GM12872 (cell line): ENCODE data around the gene FAM13A.
A peak's percentile ranks its signal among the peaks of the same experiment; 100 is the strongest.

ENCODE experiments used
- TF ChIP-seq, protein P1 (sequence below): IDR thresholded peaks from 3 replicates; pipeline ENCODE4 v1.5.1; 2011; ENCODE audit warnings: low read depth, mild to moderate bottlenecking, low read length, moderate library complexity; ENCODE audit not compliant: insufficient read depth

FAM13A gene

DNA sequence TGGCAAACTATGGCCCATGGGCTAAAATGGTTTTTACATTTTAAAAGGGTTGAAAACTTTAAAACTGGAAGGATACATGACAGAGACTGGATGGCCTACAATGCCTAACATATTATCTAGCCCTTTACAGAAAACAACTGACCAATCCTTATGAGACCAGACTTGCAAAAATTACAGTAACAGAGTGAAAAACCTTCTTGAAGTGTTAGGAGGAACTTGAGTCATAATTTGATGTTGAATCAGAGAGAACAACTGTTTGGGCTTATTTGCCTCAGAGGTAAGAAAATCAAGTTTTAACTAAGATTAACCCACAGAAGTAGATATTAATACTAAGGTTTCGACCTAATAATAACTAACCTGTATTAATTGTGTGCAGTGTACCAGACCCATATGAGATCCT is 347.0 kb downstream of the FAM13A start:
- TF ChIP-seq, protein P1, sequence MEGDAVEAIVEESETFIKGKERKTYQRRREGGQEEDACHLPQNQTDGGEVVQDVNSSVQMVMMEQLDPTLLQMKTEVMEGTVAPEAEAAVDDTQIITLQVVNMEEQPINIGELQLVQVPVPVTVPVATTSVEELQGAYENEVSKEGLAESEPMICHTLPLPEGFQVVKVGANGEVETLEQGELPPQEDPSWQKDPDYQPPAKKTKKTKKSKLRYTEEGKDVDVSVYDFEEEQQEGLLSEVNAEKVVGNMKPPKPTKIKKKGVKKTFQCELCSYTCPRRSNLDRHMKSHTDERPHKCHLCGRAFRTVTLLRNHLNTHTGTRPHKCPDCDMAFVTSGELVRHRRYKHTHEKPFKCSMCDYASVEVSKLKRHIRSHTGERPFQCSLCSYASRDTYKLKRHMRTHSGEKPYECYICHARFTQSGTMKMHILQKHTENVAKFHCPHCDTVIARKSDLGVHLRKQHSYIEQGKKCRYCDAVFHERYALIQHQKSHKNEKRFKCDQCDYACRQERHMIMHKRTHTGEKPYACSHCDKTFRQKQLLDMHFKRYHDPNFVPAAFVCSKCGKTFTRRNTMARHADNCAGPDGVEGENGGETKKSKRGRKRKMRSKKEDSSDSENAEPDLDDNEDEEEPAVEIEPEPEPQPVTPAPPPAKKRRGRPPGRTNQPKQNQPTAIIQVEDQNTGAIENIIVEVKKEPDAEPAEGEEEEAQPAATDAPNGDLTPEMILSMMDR = no peak

DNA sequence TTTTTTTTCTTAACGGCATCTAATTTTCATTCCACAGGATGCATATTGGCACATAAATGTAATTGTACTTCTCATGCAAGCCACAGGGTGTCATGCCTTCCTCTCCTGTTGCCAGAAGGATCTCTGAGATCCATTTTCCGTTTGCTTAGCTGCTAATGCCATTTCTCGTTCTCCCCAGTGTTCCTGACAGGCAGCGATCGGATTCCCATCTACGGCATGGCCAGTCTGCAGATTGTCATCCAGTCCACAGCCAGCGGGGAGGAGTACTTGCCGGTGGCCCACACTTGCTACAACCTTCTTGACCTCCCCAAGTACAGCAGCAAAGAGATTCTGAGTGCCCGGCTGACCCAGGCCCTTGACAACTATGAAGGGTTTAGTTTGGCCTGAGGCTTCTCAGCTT is 350.4 kb downstream of the FAM13A start:
- TF ChIP-seq, protein P1 = peak; percentile 35; the same call in 1 of the 3 replicates

DNA sequence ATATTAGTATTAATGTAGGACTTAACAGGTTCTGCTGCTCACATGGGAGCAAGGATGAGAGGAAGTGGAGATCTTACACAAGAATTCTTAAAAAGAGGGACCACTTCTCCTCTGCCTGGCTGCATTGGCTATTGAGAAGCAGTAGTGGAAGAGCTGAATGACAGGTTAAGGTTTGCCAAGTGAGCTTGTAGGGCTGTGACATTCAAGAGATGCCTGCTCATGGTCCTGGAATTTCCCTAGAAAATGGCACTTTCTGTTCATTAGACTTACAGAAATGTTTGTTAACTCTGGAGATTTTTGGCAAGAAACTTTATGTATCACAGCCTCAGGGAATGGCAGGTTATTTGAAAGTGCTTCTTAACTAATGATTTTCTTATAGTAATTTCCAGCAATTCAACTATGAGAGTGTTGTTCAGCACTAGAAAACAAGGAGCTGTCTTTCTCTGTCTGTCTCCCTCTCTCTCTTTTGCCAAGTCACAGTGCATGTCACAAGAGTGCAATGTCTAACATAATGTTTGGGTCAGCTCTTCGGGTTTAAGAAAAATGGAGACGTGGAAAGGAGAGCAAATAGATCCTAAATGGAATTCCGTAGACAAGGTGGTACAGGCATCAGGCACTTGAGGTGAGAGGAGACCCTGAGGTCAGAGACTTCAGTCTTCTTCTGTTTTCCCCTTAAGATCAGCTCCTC is 351.0 kb downstream of the FAM13A start:
- TF ChIP-seq, protein P1 = no peak

DNA sequence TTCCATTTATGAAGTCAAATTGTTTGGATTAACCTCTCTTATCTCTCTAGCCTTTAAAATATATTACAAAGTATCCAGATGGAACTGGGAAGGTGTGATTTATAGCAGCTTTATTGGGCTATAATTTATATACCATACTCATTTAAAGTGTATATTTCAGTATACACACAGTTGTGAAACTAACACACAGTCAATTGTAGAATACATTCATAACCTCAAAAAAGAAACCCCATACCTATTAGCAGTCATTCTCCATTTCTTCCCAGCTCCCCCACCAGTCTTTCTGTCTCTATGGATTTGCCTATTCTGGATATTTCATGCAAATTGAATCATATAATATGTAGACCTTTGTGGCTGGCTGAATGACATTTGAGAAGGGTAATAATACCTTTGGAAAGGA is 351.8 kb downstream of the FAM13A start:
- TF ChIP-seq, protein P1 = no peak

DNA sequence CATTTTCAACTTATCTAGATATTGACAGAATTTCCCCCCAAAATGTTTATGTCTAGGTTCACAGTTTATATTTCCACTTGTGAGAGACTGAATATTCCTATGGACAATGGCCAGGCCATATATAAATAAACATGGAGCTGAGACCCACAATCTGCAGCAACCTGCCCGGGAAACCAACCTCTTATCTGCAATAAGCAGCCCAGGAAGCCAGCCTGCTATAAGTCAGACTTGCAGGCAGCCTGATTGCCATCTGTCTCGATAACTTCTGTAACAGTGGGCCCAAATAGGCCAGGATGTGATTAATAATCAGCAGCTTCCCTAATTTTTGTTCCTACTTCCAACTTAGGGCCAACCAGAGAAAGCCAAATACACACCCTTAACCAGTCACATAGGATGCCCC is 354.2 kb downstream of the FAM13A start:
- TF ChIP-seq, protein P1 = no peak

DNA sequence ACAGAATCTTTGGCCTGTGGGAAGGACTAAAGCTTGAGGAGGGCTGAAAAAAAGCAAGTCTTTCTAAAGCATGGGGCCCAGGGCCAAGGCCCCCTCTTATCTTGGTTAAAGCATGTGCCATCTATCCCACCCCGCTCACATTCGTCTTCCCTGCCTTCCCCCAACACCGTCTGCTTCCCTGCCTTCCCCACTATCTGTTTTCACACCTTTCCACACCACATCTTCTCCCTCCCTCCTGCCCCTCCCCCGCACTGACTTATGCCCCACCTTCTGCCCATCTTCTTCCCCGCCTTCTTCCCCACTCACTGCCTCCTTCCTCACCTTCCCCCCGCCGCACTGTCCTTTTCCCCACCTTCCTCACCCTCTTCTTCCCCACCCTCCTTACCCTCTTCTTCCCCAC is 358.5 kb downstream of the FAM13A start:
- TF ChIP-seq, protein P1 = no peak

DNA sequence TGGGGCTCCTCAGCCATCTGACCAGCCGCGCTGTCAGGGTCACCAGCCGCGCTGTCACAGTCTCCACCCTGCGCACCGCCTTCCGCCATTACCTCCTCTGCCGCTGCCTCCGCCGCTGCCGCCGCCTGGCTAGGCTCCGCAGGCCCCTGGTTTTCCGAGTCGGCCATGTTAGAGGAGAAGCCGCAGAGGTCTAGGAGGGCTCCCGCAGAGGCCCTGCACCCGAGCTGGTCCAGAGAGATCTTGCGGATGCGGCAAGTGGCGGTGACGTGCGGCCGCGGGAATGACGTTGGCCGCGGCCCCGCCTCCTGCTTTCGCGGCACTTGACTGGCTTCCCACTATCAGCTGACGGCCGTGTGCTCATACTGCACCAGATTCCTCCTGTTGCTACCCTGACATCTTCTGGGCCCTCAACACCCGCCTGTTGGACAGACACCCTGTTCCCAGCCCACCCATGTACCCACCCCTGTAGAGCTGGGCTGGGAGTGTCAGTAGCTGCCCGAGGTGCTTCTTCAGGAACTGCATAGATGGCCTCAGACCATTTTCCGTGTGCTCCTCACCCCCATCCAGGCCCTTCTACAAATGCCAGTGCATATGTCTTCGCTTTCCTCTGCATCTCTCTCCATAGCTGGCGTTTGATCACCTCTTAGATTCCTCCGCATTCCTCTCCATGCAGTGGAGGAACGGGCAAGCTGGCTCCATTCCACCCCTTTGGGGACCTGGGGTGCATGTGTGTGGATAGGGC is 359.2 kb downstream of the FAM13A start, which contains the start of gene NAP1L5:
TSS of gene NAP1L5 (minus strand) at position 242 of the 742 bp plus-strand sequence. CDS start at position 167, 75 bp downstream.
- TF ChIP-seq, protein P1 = no peak
